Neural cell (in vitro differentiated cells): ENCODE measurements around the gene KIAA1191. TPM values are rescaled to one million over a fixed set of nuclear protein-coding genes. Genes with fewer than 3 reads are reported as not detected.

Experiments
- H2AFZ ChIP-seq: fragments of 200-600, 300-800 bp; sonication (generic), shearing (Covaris generic); 2 replicates; pipeline ENCODE4 v1.6.0; 2014; ENCODE audit warnings: low read depth, mild to moderate bottlenecking, antibody characterized with exemption, low read length, moderate library complexity
- H3F3A ChIP-seq: fragments of 200-600 bp; shearing (Covaris generic); 2 replicates; pipeline ENCODE4 v1.6.1; 2016; ENCODE audit warnings: mild to moderate bottlenecking, moderate library complexity, mixed read lengths, antibody characterized with exemption, low read length; ENCODE audit not compliant: insufficient read depth, poor library complexity, severe bottlenecking
- H3K27ac ChIP-seq: fragments of 200-600, 300-800 bp; sonication (generic), shearing (Covaris generic); 2 replicates; pipeline ENCODE4 v1.5.1; 2014; ENCODE audit warnings: mild to moderate bottlenecking, low read length, moderate library complexity
- H3K27me3 ChIP-seq: fragments of 300-800, 200-600 bp; sonication (generic), shearing (Covaris generic); 2 replicates; pipeline ENCODE4 v1.6.0; 2014; ENCODE audit warnings: mild to moderate bottlenecking, low read depth, low read length, moderate library complexity; ENCODE audit not compliant: insufficient read depth
- H3K36me3 ChIP-seq: fragments of 300-800, 200-600 bp; sonication (generic), shearing (Covaris generic); 2 replicates; pipeline ENCODE4 v1.5.1; 2014; ENCODE audit warnings: mild to moderate bottlenecking, antibody characterized with exemption, low read length, moderate library complexity; ENCODE audit not compliant: insufficient read depth
- H3K4me2 ChIP-seq: fragments of 300-800, 200-600 bp; sonication (generic), shearing (Covaris generic); 2 replicates; pipeline ENCODE4 v1.6.0; 2014; ENCODE audit warnings: mild to moderate bottlenecking, low read length
- H3K4me3 ChIP-seq: fragments of 300-800, 200-600 bp; sonication (generic), shearing (Covaris generic); 2 replicates; pipeline ENCODE4 v1.5.1; 2014; ENCODE audit warnings: mild to moderate bottlenecking, low read length, moderate library complexity
- H3K79me2 ChIP-seq: fragments of 200-600 bp; shearing (Covaris generic); replicated peaks from 2 replicates; pipeline ENCODE4 v1.6.0; 2014; ENCODE audit warnings: mild to moderate bottlenecking, low read length, moderate library complexity; ENCODE audit not compliant: insufficient read depth
- H3K9ac ChIP-seq: fragments of 300-800, 200-600 bp; sonication (generic), shearing (Covaris generic); 2 replicates; pipeline ENCODE4 v1.6.1; 2016; ENCODE audit warnings: mild to moderate bottlenecking, low read length, mixed read lengths
- H3K9me2 ChIP-seq: fragments of 200-600 bp; shearing (Covaris generic); 2 replicates; pipeline ENCODE4 v1.6.1; 2016; ENCODE audit warnings: mild to moderate bottlenecking, low read length, mixed read lengths; ENCODE audit not compliant: insufficient read depth
- H3K9me3 ChIP-seq: fragments of 200-600, 300-800 bp; sonication (generic), shearing (Covaris generic); 2 replicates; pipeline ENCODE4 v1.6.1; 2016; ENCODE audit warnings: mild to moderate bottlenecking, mixed run types, low read length, moderate library complexity, mixed read lengths
- H4K20me1 ChIP-seq: fragments of 200-600 bp; shearing (Covaris generic); 2 replicates; pipeline ENCODE4 v1.6.1; 2016; ENCODE audit warnings: mild to moderate bottlenecking, mixed run types; ENCODE audit not compliant: insufficient read depth
- CTCF ChIP-seq: fragments of 450-650 bp; IDR thresholded peaks from 2 replicates; pipeline ENCODE4 v1.5.1; 2014; ENCODE audit warnings: antibody characterized with exemption, mild to moderate bottlenecking, moderate library complexity; ENCODE audit not compliant: poor library complexity, severe bottlenecking
- EP300 ChIP-seq: fragments of 450-650 bp; conservative IDR thresholded peaks from 2 replicates; pipeline ENCODE4 v1.6.1; 2014; ENCODE audit warnings: antibody characterized with exemption, mild to moderate bottlenecking, moderate library complexity; ENCODE audit not compliant: poor library complexity, severe bottlenecking
- EZH2 ChIP-seq: fragments of 200-600, 300-800 bp; shearing (Covaris generic), sonication (generic); IDR thresholded peaks from 2 replicates; pipeline ENCODE4 v1.6.1; 2014; ENCODE audit warnings: antibody characterized with exemption, low read length, borderline replicate concordance, mild to moderate bottlenecking; ENCODE audit not compliant: insufficient read depth, poor library complexity, severe bottlenecking
- MXI1 ChIP-seq: fragments of 450-650 bp; conservative IDR thresholded peaks from 2 replicates; pipeline ENCODE4 v1.6.1; 2014; ENCODE audit warnings: antibody characterized with exemption, mild to moderate bottlenecking; ENCODE audit not compliant: poor library complexity, severe bottlenecking
- POLR2AphosphoS5 ChIP-seq: IDR thresholded peaks from 2 replicates; pipeline ENCODE4 v1.6.1; 2012
- RAD21 ChIP-seq: fragments of 450-650 bp; conservative IDR thresholded peaks from 2 replicates; pipeline ENCODE4 v1.6.1; 2014; ENCODE audit warnings: antibody characterized with exemption, mild to moderate bottlenecking, moderate library complexity
- SMC3 ChIP-seq: fragments of 450-650 bp; conservative IDR thresholded peaks from 2 replicates; pipeline ENCODE4 v1.6.1; 2014; ENCODE audit warnings: antibody characterized with exemption, mild to moderate bottlenecking, moderate library complexity; ENCODE audit not compliant: poor library complexity
- TAF1 ChIP-seq: IDR thresholded peaks from 2 replicates; pipeline ENCODE4 v1.6.1; 2012; ENCODE audit warnings: low read depth
- polyA plus RNA-seq: library from polyadenylated mRNA; depleted of rRNA; stranded (reverse); fragments of >200 nt; gene quantifications from 2 replicates; pipeline ENCODE4 v1.2.3, GENCODE V29; 2014
- TF ChIP-seq, protein P1 (sequence below): IDR thresholded peaks from 2 replicates; pipeline ENCODE4 v1.6.1; 2012; ENCODE audit warnings: borderline replicate concordance

Gene KIAA1191
- polyA plus RNA-seq, 1 donor from 2014 or later = 137 TPM

- H3K4me2 ChIP-seq = no peak overlapping the region
- H3K9me3 ChIP-seq = no peaks in the 10 kb centered on the region
- H3F3A ChIP-seq = no peaks in the 10 kb centered on the region
- no peaks in the 10 kb centered on the region for H3K36me3 ChIP-seq
- no peak overlapping the region for H2AFZ ChIP-seq
- H3K9me2 ChIP-seq = no peaks in the 10 kb centered on the region
- H3K9ac ChIP-seq = no peak overlapping the region
- no peak for TF ChIP-seq MXI1
- no peak for TF ChIP-seq EP300
- TF ChIP-seq RAD21 = no peak
- TF ChIP-seq EZH2 = no peak
- TF ChIP-seq, protein P1, sequence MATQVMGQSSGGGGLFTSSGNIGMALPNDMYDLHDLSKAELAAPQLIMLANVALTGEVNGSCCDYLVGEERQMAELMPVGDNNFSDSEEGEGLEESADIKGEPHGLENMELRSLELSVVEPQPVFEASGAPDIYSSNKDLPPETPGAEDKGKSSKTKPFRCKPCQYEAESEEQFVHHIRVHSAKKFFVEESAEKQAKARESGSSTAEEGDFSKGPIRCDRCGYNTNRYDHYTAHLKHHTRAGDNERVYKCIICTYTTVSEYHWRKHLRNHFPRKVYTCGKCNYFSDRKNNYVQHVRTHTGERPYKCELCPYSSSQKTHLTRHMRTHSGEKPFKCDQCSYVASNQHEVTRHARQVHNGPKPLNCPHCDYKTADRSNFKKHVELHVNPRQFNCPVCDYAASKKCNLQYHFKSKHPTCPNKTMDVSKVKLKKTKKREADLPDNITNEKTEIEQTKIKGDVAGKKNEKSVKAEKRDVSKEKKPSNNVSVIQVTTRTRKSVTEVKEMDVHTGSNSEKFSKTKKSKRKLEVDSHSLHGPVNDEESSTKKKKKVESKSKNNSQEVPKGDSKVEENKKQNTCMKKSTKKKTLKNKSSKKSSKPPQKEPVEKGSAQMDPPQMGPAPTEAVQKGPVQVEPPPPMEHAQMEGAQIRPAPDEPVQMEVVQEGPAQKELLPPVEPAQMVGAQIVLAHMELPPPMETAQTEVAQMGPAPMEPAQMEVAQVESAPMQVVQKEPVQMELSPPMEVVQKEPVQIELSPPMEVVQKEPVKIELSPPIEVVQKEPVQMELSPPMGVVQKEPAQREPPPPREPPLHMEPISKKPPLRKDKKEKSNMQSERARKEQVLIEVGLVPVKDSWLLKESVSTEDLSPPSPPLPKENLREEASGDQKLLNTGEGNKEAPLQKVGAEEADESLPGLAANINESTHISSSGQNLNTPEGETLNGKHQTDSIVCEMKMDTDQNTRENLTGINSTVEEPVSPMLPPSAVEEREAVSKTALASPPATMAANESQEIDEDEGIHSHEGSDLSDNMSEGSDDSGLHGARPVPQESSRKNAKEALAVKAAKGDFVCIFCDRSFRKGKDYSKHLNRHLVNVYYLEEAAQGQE = no peak
- no peak for TF ChIP-seq SMC3
- no peak for TF ChIP-seq POLR2AphosphoS5
- no peak for TF ChIP-seq TAF1
- no peak for TF ChIP-seq CTCF
- no peak overlapping the region for H3K4me3 ChIP-seq
- H3K79me2 ChIP-seq = no peaks in the 10 kb centered on the region
- H3K27ac ChIP-seq = no peak overlapping the region
- H4K20me1 ChIP-seq = no peaks in the 10 kb centered on the region
- H3K27me3 ChIP-seq = no peaks in the 10 kb centered on the region
Measured at GRCh38 chr5:176396330-176396729, 34.8 kb upstream of the KIAA1191 start.

GRCh38 chr5:176394881-176395675, 33.5 kb upstream of the KIAA1191 start:
- H3K27ac ChIP-seq = no peak overlapping the region
- no peak overlapping the region for H3K4me2 ChIP-seq
- no peaks in the 10 kb centered on the region for H3K79me2 ChIP-seq
- H3K27me3 ChIP-seq = no peaks in the 10 kb centered on the region
- H3K9me3 ChIP-seq = no peaks in the 10 kb centered on the region
- H3K9me2 ChIP-seq = no peaks in the 10 kb centered on the region
- TF ChIP-seq POLR2AphosphoS5 (no peak), SMC3 (no peak), EZH2 (no peak), EP300 (no peak), TAF1 (no peak), CTCF (no peak), RAD21 (no peak), MXI1 (no peak)
- TF ChIP-seq, protein P1 = no peak
- H3K9ac ChIP-seq = no peak overlapping the region
- no peak overlapping the region for H2AFZ ChIP-seq
- H3K36me3 ChIP-seq = no peaks in the 10 kb centered on the region
- no peaks in the 10 kb centered on the region for H4K20me1 ChIP-seq
- H3K4me3 ChIP-seq = no peak overlapping the region
- H3F3A ChIP-seq = no peaks in the 10 kb centered on the region
